NT2/D1 (cell line): ENCODE data around the gene GATA1.

Experiments used
- DNase-seq: peaks from one replicate; pipeline ENCODE4 v3.0.0-alpha.2; 2011; ENCODE audit warnings: low read depth, low spot score
- H3K27me3 ChIP-seq: 2 replicates; pipeline ENCODE4 v1.6.0; 2011; ENCODE audit warnings: mild to moderate bottlenecking; ENCODE audit not compliant: insufficient read length, insufficient read depth
- H3K36me3 ChIP-seq: 2 replicates; pipeline ENCODE4 v1.6.1; 2011; ENCODE audit warnings: mild to moderate bottlenecking, low read length, mixed read lengths; ENCODE audit not compliant: insufficient read depth, insufficient read length
- H3K4me1 ChIP-seq: 2 replicates; pipeline ENCODE4 v1.5.1; 2011; ENCODE audit not compliant: insufficient read depth, insufficient read length
- H3K4me3 ChIP-seq: 2 replicates; pipeline ENCODE4 v1.5.1; 2011; ENCODE audit warnings: low read depth; ENCODE audit not compliant: insufficient read length
- H3K9ac ChIP-seq: 2 replicates; pipeline ENCODE4 v1.6.0; 2011; ENCODE audit warnings: low read depth; ENCODE audit not compliant: insufficient read length
- H3K9me3 ChIP-seq: 2 replicates; pipeline ENCODE4 v1.5.1; 2011; ENCODE audit warnings: mild to moderate bottlenecking, low read length; ENCODE audit not compliant: insufficient read depth
- SUZ12 ChIP-seq: IDR thresholded peaks from 2 replicates; pipeline ENCODE4 v1.6.1; 2011; ENCODE audit not compliant: insufficient read length, insufficient read depth; ENCODE audit errors: extremely low read depth
- YY1 ChIP-seq: IDR thresholded peaks from 2 replicates; pipeline ENCODE4 v1.6.1; 2011; ENCODE audit not compliant: insufficient read length, insufficient read depth
- ZNF274 ChIP-seq: IDR thresholded peaks from 2 replicates; pipeline ENCODE4 v1.6.1; 2011; ENCODE audit warnings: mild to moderate bottlenecking, low read depth, low read length

Gene GATA1

GRCh38 chrX:48785186-48785539 is 1.2 kb upstream of the GATA1 start:
- Histone ChIP-seq H3K36me3 (no peaks in the 10 kb centered on the region), H3K4me1 (no peaks in the 10 kb centered on the region), H3K27me3 (no peaks in the 10 kb centered on the region), H3K9ac (no peak overlapping the region), H3K9me3 (no peaks in the 10 kb centered on the region), H3K4me3 (no peak overlapping the region)
- no peak for DNase-seq
- TF ChIP-seq YY1 (no peak), ZNF274 (no peak), SUZ12 (no peak)

DNA sequence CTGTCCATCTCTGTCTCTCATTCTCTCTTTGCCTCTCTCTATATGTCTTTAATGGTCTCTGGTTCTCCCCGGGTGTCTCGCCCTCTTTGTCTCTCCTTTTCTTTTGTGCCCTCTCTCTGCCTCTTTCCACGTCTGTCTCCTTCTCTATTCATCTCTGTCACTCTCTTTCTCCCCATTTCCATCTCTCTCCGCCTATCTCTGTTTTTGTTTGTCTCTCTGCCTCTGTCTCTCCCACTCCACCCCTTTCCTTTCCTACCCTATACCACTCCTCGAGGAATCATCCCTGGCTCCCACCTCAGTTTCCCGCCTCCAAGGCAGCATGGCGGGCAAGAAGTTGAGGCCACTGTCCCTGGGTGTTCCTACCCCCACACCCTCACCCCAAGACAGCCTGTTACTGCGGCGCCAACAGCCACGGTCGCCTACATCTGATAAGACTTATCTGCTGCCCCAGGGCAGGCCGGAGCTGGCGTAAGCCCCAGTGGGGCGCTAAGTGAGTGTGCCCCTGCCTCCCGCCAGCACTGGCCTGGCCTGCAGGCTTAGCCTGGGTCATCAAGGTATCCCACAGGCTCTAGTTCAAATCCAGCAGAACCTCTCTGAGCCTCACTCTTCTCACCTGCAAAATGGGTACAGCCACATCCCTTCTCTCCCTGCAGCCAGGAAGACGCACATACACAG is 713 bp upstream of the GATA1 start:
- Histone ChIP-seq H3K9ac (no peak overlapping the region), H3K27me3 (no peaks in the 10 kb centered on the region), H3K9me3 (no peaks in the 10 kb centered on the region)

GRCh38 chrX:48786825-48787504 is 575 bp downstream of the GATA1 start:
- no peaks in the 10 kb centered on the region for H3K36me3 ChIP-seq
- no peak for DNase-seq
- TF ChIP-seq YY1 (no peak), SUZ12 (no peak), ZNF274 (no peak)
- no peaks in the 10 kb centered on the region for H3K9me3 ChIP-seq
- peaks cover 2% of the 10 kb centered on the region for H3K4me1 ChIP-seq
- H3K9ac ChIP-seq = no peak overlapping the region
- no peak overlapping the region for H3K4me3 ChIP-seq
- H3K27me3 ChIP-seq = no peaks in the 10 kb centered on the region

More for the DNA sequence above, 713 bp upstream of the GATA1 start:
- H3K4me1 ChIP-seq = no peaks in the 10 kb centered on the region
- DNase-seq = no peak
- TF ChIP-seq ZNF274 (no peak), SUZ12 (no peak), YY1 (no peak)
- no peaks in the 10 kb centered on the region for H3K36me3 ChIP-seq
- H3K4me3 ChIP-seq = no peak overlapping the region

DNA sequence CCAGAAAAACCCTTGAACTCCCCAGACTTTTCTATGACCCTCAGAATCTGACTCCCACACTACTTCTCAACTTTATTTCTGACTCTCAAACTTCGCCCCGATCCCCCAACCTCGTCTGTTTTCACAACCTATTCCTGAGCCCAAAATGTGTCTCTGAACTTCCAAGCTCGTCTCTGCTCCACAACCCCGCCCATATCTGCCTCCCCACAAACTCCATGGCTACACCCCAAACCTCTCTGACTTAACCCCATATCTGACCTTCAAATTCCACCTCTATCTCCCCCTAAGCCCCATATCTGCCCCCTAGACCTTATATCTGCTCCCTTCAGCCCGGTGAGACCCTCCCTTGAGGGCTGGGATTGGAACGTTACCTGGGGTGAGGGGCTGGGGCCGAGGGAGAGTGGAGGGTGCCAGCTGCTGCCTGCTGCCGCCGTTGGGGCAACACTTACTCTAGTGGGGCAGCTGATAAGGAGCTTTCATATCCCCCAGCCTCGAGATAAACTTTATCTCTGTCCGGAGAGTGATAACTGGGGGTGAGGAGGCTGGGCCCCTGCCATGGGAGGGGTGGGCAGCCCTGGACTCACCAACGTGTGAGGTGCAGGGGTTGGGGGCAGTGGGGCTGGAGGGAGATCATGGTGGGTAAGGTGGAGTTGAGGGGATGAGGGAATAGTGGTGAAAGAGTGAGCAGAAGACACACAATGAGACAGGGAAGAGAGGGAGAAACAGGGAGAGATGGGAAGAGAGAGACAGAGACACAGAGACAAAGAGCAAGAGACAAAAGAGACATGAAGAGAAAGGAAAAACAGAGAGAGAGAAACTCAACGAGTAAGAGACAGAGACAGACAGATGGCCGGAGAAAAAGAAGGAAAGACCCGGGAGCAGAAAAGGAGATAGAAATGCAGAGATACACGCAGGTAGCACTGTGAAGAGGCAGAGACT is 1.4 kb downstream of the GATA1 start:
- TF ChIP-seq ZNF274 = no peak
- no peak for TF ChIP-seq SUZ12
- no peak for TF ChIP-seq YY1
- no peaks in the 10 kb centered on the region for H3K27me3 ChIP-seq
- no peak overlapping the region for H3K9ac ChIP-seq
- no peaks in the 10 kb centered on the region for H3K9me3 ChIP-seq
- DNase-seq = no peak
- H3K36me3 ChIP-seq = no peaks in the 10 kb centered on the region
- no peak overlapping the region for H3K4me3 ChIP-seq
- H3K4me1 ChIP-seq = peaks cover 2% of the 10 kb centered on the region

GRCh38 chrX:48789366-48790220 is 3.2 kb downstream of the GATA1 start:
- no peak for DNase-seq
- Histone ChIP-seq H3K36me3 (no peaks in the 10 kb centered on the region), H3K4me1 (peaks cover 2% of the 10 kb centered on the region), H3K9ac (no peak overlapping the region), H3K4me3 (no peak overlapping the region), H3K27me3 (no peaks in the 10 kb centered on the region), H3K9me3 (no peaks in the 10 kb centered on the region)
- TF ChIP-seq ZNF274 (no peak), YY1 (no peak), SUZ12 (no peak)

DNA sequence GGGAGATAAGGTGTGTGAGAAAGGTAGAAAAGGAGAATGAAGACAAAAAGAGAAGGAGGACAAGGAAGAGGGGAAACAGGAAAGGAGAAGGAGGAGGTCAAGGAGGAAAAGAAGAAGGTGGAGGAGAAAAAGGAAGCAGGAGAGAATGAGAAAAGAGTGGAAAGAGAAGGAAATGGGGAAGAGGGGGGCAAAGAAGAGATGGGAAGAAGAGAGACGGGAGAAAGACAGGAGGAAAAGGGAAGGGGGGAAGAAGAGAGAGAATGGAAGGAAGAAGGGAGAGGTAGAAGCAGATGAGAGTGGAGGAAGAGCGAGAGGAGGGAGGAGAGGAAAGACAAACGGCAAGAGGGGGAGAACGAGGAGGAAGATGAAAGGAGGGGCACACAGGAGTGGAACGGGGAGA is 4.1 kb downstream of the GATA1 start:
- Histone ChIP-seq H3K9me3 (no peaks in the 10 kb centered on the region), H3K4me3 (no peak overlapping the region), H3K36me3 (no peaks in the 10 kb centered on the region), H3K27me3 (no peaks in the 10 kb centered on the region), H3K4me1 (peaks cover 11% of the 10 kb centered on the region), H3K9ac (no peak overlapping the region)
- DNase-seq = no peak
- no peak for TF ChIP-seq SUZ12
- TF ChIP-seq YY1 = no peak
- no peak for TF ChIP-seq ZNF274
